Spinal cord (tissue), 10 donors: Measurements from ENCODE around the gene AUTS2. TPM values are rescaled to one million over a fixed set of nuclear protein-coding genes. Genes with fewer than 3 reads are reported as not detected.

ENCODE experiments used
- DNase-seq, 6 donors: peaks; one replicate each; pipeline versions ENCODE4 v3.0.0 to v3.0.0-alpha.2; 2013 to 2015; ENCODE audit warnings: low spot score in 6 of 6, low read depth in 4 of 6
- H3K27ac ChIP-seq: one replicate; pipeline ENCODE4 v1.5.1; 2013; ENCODE audit warnings: low read depth, low read length, control low read depth
- H3K27me3 ChIP-seq: one replicate; pipeline ENCODE4 v1.6.1; 2013; ENCODE audit warnings: low read length; ENCODE audit not compliant: control insufficient read depth, insufficient read depth
- H3K36me3 ChIP-seq: one replicate; pipeline ENCODE4 v1.6.1; 2013; ENCODE audit warnings: low read length; ENCODE audit not compliant: control insufficient read depth, insufficient read depth
- H3K4me1 ChIP-seq: one replicate; pipeline ENCODE4 v1.6.1; 2013; ENCODE audit warnings: low read length; ENCODE audit not compliant: control insufficient read depth, insufficient read depth
- H3K4me3 ChIP-seq: one replicate; pipeline ENCODE4 v1.5.1; 2013; ENCODE audit warnings: low read depth, low read length, control low read depth
- H3K9me3 ChIP-seq: one replicate; pipeline ENCODE4 v1.6.1; 2013; ENCODE audit warnings: low read length; ENCODE audit not compliant: control insufficient read depth, insufficient read depth
- WGBS: methylation state at CpG from one replicate; pipeline ENCODE4 v1.1.5; 2013; ENCODE audit warnings: missing lambda C conversion rate; ENCODE audit not compliant: insufficient coverage; 5-methylcytosine and 5-hydroxymethylcytosine counted together
- polyA plus RNA-seq, 2 donors: library from polyadenylated mRNA; unstranded; fragments of 120-200 nt; gene quantifications; one replicate each; pipeline ENCODE4 v1.2.1, GENCODE V29; 2013; ENCODE audit not compliant: insufficient read length in 2 of 2
- total RNA-seq, 2 donors: library from RNA; depleted of rRNA in 1 of 2; stranded (reverse); fragments of 120-200 nt in 1 of 2; fragments of >200 nt in 1 of 2; gene quantifications; one replicate each; pipeline versions ENCODE4 v1.2.3 to v1.2.4, GENCODE V29; 2013 to 2014
- donor health status: healthy.

Gene AUTS2
- total and polyA plus RNA-seq, 4 donors = 56.2 to 214 (median 135) TPM

DNA sequence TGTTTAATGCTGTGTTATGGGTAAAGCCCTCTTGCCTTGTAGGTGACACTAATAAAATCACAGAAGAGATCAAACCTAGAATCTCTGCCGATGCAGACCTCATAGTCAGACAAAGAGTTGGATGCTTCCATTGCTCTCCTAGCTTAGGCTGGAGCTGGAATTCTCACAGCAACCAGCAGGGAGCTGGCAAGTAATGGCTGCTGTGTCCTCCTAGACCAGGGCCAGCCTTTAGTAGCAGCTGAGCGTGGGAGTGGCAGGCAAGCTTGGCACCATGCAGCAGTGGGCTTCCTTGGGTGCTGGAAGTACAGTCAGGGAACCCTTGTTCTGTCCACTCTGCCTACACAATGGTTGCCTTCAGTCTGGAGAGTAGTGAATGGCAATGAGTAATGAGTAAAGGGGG is 935.3 kb downstream of the AUTS2 start:
- peak in 1 of 6 donors; percentile 64 for DNase-seq
- 54% methylated on average over 2 of the region's 2 CpGs for WGBS
- Histone ChIP-seq H3K36me3 (no peaks in the 10 kb centered on the region), H3K27ac (no peak overlapping the region), H3K4me3 (no peak overlapping the region), H3K27me3 (no peaks in the 10 kb centered on the region), H3K4me1 (peaks cover 26% of the 10 kb centered on the region), H3K9me3 (no peaks in the 10 kb centered on the region)

DNA sequence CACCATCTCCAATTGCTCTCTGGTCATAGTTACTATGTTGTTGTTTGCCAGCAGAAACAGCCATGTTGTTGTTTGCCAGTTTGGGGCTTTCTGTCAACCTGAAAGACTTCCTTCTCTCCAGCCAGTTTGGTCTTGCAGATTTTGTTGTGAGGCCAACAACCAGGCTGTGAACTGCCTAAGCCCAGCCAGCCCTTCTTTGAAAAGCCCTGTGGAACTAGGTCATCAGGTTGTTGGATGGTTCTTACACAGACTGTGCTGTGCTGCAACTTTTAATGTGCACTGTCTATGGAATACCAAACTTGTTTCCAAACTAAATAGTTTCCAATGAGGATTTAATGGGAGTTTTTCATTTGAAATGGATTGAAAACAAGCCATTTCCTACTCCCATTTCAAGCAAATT is 940.9 kb downstream of the AUTS2 start:
- peak in 3 of 6 donors; percentile 60 to 88 (median 64) for DNase-seq
- Histone ChIP-seq H3K9me3 (no peaks in the 10 kb centered on the region), H3K4me3 (no peak overlapping the region), H3K27ac (peak overlapping the region; percentile 49), H3K36me3 (no peaks in the 10 kb centered on the region), H3K4me1 (peaks cover 27% of the 10 kb centered on the region), H3K27me3 (peaks cover 2% of the 10 kb centered on the region)

DNA sequence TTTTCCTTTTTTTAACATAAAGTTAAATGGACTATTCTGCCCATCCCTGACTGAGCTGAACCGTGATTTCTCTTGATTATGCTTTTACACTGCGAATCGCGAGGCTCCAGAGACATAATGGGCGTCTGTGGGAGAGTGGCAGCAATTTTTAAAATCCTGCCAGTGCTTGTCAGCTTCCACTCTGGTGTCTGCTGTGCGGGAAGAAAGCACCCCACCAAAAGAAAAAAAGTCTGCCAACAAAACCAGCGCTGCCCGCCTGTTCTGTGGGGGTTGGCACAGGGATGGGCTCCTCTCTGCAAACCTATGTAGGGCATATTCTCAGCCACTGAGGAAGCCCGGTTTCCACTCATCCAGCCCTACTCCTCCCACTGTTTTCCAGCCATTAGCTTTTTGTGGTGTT is 941.3 kb downstream of the AUTS2 start:
- Histone ChIP-seq H3K36me3 (no peaks in the 10 kb centered on the region), H3K27ac (peak overlapping the region; percentile 49), H3K4me3 (no peak overlapping the region), H3K4me1 (peaks cover 27% of the 10 kb centered on the region), H3K9me3 (no peaks in the 10 kb centered on the region), H3K27me3 (peaks cover 2% of the 10 kb centered on the region)
- WGBS = no CpG with 5 or more reads among the region's 9 CpGs
- peak in 1 of 6 donors; percentile 90 for DNase-seq

DNA sequence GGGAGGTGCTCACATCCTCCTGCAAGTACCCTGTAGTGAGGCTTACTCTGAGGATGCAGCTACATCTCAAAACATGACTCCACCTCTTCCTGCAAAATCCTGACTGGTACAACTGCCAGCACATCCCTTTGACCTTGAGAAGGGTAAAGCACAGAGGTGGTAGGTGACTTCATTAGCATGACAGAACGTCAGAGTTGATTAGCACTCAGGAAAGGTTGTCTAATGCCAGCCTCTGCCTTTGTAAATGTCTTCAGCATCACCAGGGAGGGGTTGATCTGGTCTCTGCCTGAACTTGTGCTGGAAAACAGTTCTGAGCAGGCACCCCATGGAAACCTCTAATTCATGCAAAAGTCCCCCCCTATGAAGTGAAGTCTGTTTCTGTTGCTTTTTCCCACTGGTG is 942.4 kb downstream of the AUTS2 start:
- peaks cover 2% of the 10 kb centered on the region for H3K27me3 ChIP-seq
- H3K4me1 ChIP-seq = peaks cover 27% of the 10 kb centered on the region
- no peak overlapping the region for H3K27ac ChIP-seq
- no peaks in the 10 kb centered on the region for H3K36me3 ChIP-seq
- H3K9me3 ChIP-seq = no peaks in the 10 kb centered on the region
- WGBS = 75% methylated on average over 1 of the region's 1 CpG
- DNase-seq = no peak
- no peak overlapping the region for H3K4me3 ChIP-seq

DNA sequence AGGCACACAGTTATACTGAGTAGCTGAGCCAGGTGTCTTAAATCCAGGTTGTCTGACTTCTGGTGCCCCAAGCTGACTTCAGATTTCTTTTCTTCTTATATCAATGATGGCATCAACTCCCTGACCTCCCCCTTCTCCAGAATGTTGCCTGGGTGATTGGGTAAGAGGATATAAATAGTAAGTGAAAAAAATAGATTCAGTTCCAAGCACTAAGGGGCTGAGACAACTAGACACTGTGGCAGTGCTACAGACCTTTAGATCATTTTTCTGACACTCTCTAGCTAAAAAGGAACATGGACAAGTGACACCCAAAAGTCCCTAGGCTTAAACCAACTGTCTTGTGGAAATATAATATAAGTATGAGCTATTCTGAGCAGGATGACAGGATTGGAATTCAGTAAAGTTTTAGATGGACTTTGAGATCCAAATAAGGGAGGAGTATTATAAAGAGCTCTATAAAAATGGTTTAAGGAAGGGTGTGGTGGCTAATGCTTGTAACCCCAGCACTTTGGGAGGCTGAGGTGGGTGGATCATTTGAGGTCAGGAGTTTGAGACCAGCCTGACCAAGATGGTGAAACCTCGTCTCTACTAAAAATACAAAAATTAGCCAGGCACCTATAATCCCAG is 944.6 kb downstream of the AUTS2 start:
- H3K4me3 ChIP-seq = no peak overlapping the region
- WGBS = 100% methylated on average over 1 of the region's 1 CpG
- H3K27me3 ChIP-seq = peaks cover 2% of the 10 kb centered on the region
- no peaks in the 10 kb centered on the region for H3K36me3 ChIP-seq
- no peak overlapping the region for H3K27ac ChIP-seq
- H3K4me1 ChIP-seq = peaks cover 25% of the 10 kb centered on the region
- no peak for DNase-seq
- H3K9me3 ChIP-seq = no peaks in the 10 kb centered on the region

DNA sequence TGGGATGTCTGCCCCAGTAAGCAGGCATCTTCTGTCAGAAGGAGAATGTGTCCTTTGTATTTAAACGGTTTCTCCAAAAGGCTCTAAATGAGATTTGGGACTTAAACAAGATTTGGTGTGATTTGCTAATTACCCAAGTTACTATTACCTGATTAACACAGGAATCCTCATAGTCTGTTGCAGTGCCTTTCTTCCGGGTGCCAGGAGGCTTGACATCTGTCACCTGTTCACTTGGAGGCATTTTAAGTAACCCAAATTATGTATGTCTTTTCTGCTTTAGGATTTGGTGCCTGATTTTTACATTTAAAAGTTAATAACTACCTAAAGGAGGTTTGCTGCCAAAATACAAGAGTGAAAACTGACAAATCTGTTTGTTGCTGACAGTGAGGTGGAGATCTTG is 945.7 kb downstream of the AUTS2 start:
- Histone ChIP-seq H3K4me3 (no peak overlapping the region), H3K4me1 (peaks cover 18% of the 10 kb centered on the region), H3K36me3 (no peaks in the 10 kb centered on the region), H3K27ac (no peak overlapping the region), H3K9me3 (no peaks in the 10 kb centered on the region), H3K27me3 (peaks cover 2% of the 10 kb centered on the region)
- DNase-seq = peak in 1 of 6 donors; percentile 42
- no CpG with 5 or more reads among the region's 2 CpGs for WGBS

DNA sequence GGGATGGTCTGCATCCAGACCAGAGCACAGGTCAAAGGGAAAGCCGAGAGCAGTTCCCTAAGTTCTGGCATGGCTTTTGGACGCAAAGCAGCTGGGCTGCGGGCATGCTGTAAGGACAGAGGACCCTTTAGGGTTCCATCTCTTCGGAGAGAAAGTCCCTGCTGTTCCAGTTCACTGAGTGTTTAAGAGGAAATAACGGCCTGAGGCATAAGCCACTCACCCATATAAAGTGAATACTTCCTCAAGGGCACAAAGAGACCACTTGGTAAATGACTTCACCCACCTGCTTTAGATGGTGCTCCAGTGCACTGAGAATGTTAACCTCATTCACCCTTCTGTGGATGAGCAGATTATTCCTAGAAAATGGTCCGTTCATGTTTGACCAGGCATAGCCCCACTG is 946.9 kb downstream of the AUTS2 start:
- Histone ChIP-seq H3K4me3 (no peak overlapping the region), H3K9me3 (no peaks in the 10 kb centered on the region), H3K4me1 (peaks cover 8% of the 10 kb centered on the region), H3K27me3 (peaks cover 2% of the 10 kb centered on the region), H3K27ac (no peak overlapping the region), H3K36me3 (no peaks in the 10 kb centered on the region)
- DNase-seq = no peak
- 95% methylated on average over 5 of the region's 6 CpGs for WGBS

DNA sequence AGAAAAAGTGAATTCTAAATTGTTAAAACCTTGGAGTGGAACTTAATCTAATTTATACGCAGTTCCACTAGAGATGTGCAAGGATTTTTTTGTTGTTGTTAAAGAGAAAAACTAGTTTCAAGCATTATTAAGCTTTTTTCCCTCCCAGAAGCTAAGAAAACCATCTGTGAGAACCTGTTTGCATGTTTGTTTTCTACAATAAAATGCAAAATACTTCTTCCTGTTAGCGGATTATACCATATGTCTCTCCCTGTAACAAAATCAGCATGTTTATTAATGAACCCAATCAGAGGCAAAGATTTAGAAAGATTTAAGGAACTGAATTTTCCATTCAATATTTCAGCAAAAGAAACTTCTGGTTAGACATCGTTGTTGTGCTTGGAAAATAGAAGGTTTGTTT is 953.9 kb downstream of the AUTS2 start:
- H3K4me3 ChIP-seq = no peak overlapping the region
- H3K27ac ChIP-seq = no peak overlapping the region
- peaks cover 10% of the 10 kb centered on the region for H3K4me1 ChIP-seq
- H3K36me3 ChIP-seq = no peaks in the 10 kb centered on the region
- no CpG with 5 or more reads among the region's 3 CpGs for WGBS
- no peaks in the 10 kb centered on the region for H3K27me3 ChIP-seq
- peak in 2 of 6 donors; percentile 58 to 61 for DNase-seq
- H3K9me3 ChIP-seq = no peaks in the 10 kb centered on the region

DNA sequence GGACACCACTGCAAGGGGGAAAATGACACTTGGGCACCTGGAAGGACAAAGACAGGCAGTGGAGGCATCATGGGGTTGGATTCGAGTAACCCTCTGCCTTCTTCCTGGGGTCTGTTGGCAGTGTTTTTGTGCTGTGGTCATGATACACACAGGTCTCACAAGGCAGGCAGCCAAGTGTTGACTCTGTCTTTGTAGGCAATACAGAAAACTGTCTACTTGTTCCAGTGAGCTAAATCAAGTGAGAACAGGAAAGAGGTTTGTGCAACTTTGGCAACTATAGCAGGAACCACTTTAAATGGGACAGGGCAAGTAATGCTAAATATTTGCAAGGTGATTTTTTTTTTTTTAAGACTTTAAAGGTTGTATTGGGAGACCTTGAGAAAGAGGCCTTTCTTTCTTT is 955.1 kb downstream of the AUTS2 start:
- Histone ChIP-seq H3K4me1 (peaks cover 18% of the 10 kb centered on the region), H3K27ac (peak overlapping the region; percentile 49), H3K27me3 (no peaks in the 10 kb centered on the region), H3K4me3 (no peak overlapping the region), H3K36me3 (no peaks in the 10 kb centered on the region), H3K9me3 (no peaks in the 10 kb centered on the region)
- 0% methylated on average over 1 of the region's 1 CpG for WGBS
- peak in 3 of 6 donors; percentile 74 to 88 (median 88) for DNase-seq

DNA sequence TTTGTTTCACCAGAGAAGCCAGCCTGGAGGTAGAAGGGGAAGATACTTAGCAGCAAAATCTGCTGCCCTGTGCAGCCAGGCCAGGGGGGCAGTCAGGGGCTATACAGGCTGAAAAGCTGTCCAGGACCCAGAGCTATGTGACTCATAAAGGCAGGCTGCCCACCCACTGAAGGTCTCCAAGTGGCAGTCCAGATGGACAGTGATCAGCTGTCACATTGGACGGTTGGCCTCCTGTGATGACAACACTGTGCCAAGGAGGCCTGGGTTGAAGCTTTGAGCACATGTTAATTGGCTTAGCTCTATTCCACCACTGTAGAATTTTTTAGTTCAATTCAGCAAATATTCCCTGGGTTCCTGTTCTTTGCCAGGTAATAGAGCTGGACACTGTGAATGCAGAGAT is 956.4 kb downstream of the AUTS2 start:
- no peaks in the 10 kb centered on the region for H3K27me3 ChIP-seq
- no peak overlapping the region for H3K4me3 ChIP-seq
- H3K36me3 ChIP-seq = no peaks in the 10 kb centered on the region
- no peaks in the 10 kb centered on the region for H3K9me3 ChIP-seq
- no peak overlapping the region for H3K27ac ChIP-seq
- DNase-seq = peak in 1 of 6 donors; percentile 24
- no CpG with 5 or more reads among the region's 1 CpG for WGBS
- H3K4me1 ChIP-seq = peaks cover 18% of the 10 kb centered on the region
